HG03378 (cell line): ENCODE measurements around the gene P2RY6.
"Not testable (repeated sequence)": the region's sequence is repeated elsewhere in the genome, so short reads cannot be mapped to it uniquely, and the experiment has no call there.

Experiments
- ATAC-seq: cut with Tn5 transposase; IDR thresholded peaks from one replicate; pipeline ENCODE4 v1.9.1; 2021; ENCODE audit warnings: mild to moderate bottlenecking, moderate library complexity; ENCODE audit not compliant: unreplicated experiment

Gene P2RY6

DNA sequence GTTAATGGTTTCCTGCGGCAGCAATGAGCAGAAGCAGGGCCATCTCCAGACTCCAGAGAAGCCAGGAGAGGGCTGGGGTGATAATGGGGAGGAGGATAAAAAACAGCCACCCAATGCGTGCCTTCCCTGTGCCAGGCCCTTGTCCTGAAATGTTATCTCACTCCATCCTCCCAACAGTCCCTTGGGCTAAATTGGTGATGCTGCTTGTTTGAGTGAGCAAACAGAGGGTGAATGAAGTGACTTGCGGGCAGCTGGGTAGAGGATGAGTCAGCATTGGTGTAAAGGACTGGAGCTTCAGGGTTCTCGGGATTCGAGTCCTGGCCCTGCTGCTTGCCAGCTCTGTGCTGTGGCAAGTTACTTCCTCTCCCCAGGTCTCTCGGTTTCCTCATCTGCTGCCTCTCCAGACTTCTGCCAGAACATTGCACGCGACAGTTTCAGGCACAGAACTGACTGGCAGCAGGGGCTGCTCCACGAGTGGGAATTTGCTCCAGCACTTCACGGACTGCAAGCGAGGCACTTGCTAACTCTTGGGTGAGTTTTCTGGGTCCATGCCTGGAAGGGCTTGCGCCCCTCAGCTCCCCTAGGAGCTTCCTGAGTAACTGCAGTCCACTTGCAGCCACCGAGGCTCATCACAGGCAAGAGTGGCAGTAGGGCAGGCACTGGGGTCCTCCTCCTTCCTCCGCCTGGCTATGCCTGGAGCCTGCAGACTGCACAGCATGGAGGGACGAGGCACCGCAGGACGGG, at the start of gene P2RY6:
Gene P2RY6 (plus strand): TSS at position 403 of the 744 bp plus-strand sequence. CDS start 24,181 bp downstream, outside the sequence.
- no peak for ATAC-seq

DNA sequence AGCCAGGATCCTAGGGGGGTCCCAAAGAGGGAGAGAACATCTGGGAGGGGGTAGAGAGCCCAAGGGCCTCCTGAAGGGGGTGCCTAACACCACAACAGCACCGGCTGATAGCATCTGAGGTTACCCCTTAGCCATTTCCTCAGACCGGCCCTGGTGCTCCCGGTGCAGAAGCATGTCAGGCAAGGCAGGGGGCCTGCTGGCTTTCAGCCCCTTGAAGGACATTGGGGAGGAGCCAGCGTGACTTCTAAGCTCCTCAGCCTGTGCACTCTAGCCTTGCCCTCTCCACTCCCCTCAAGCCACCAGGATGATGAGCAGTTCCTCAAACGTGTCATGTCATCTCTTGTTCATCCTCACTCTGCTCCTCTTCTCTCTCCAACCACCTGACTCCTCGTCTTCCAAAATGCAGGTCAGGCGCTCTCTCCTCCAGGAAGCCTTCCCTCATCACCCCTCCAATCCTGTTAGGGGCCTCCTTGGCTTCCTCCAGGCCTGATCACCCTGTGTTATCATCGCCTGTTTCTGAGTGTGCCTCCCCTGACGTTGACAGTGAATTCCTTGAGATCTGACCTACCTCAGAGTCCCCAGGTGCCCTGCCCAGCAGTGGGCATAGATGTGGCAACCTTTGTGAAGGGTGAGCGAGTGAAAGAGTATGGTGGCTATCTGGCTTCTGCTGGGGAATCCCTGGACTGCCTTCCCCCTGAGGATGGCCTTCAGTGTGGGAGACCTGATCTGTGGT, 48.0 kb upstream of the P2RY6 start:
- no peak for ATAC-seq

GRCh38 chr11:73225001-73225686, 47.0 kb upstream of the P2RY6 start:
- ATAC-seq = no peak

DNA sequence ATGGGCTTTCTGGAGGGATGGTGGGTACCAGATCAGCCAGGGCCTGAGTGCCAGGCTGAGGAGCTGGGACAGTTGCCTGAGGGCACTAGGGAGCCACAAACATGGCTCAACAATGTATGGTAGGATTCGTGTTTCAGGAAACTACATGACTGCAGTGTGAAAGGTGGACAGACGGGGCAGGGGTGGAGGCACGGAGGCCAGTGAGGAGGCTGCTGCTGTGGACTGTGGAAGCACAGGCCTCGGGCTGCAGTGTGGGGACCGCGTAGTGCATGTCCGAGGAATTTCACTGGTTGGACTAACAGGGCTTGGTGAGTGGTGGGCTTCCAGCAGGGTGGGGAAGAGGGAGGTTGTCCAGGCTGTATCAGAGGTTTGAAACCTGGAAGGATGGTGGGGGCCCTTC, 46.3 kb upstream of the P2RY6 start:
- ATAC-seq = no peak

GRCh38 chr11:73226297-73227006, 45.7 kb upstream of the P2RY6 start:
- no peak for ATAC-seq

GRCh38 chr11:73227571-73228211, 44.4 kb upstream of the P2RY6 start:
- ATAC-seq = no peak

DNA sequence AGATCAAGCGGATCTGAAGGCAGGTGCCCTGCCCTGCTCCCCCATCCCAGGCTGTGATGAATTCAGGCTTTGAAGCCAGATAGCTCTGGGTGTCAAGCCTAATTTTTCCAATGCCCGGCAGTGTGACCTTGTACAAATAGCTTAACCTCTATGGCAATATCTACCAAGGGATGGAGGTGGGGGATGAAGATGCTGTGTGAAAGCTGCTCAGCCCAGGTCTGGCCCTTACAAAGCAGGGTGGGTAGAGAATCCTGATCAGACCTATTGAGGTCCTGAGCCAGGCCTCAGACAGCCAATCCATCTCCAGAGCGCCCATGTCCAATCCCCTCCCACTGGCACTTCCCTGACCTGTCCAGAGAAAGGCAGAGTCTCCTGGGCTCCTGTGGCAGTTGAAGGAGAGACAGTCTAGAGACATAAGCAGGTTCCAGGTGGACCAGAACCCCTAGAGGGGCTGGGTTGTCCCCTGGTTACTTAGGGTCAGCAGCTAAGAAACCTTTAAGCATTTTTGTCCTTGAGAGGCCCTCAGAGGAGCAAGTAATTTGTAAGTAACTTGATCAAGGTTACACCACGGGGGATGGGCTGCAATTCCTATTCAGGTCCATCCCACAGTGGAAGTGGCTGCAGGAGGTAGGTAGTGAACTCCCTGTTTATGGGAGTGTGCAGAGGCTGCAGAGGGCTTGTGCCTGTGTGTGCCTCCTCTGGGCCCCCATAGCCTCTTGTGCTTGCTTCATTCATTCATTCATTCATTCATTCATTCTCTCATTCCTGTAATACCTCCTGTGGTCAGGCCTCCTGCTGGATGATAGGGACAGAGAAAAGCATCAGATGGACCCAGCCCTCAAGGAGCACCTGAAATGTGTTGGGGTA, 43.6 kb upstream of the P2RY6 start:
- no peak for ATAC-seq

DNA sequence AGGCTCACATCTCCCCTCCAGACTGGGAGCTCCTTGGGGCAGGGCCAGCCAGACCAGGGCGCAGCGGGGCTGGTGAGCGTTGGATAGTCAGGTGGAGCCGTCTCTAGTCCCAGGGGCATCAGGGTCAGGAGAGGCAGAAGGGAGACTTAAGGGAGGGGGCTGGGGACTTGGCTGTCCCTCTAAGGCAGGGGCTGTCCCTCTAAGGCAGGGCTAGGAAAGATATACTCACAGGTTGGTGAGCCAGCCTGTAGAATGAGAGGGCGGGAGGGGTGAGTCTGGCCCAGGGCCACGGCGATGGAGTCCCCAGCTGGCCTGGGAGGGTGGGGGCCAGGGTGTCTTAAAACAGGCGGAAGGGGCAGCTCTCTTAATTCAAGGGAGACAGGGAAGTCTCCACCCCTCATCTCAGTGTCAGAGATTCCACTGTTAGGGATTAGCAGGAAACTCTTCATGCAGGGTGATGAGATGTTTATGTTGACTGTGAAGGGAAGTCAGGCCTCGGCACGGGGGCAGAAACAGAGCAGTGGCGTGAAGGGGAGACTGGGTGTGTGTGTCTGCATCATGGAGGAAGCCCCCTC, 42.7 kb upstream of the P2RY6 start:
- ATAC-seq = no peak

- no peak for ATAC-seq
These were observed 42.0 kb upstream of the P2RY6 start for GRCh38 chr11:73229896-73230875.

DNA sequence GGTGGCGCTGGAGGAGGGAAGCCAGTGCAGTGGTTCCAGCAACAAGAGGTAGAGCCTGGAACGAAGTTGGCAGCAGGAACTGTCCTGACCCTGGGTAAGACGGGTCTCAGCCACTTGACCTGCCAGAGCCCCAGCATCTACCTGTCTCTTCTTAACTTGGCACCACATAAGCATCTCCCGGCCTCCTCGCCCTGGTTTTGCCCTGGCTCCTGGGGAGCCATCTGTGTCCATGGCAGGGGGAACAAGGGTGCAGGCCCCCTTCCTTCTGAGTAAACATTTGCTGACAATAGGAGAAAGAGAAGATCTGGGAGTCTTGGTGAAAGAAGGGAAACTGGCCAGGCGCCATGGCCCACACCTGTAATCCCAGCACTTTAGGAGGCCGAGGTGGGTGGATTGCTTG, 41.2 kb upstream of the P2RY6 start:
- no peak for ATAC-seq

DNA sequence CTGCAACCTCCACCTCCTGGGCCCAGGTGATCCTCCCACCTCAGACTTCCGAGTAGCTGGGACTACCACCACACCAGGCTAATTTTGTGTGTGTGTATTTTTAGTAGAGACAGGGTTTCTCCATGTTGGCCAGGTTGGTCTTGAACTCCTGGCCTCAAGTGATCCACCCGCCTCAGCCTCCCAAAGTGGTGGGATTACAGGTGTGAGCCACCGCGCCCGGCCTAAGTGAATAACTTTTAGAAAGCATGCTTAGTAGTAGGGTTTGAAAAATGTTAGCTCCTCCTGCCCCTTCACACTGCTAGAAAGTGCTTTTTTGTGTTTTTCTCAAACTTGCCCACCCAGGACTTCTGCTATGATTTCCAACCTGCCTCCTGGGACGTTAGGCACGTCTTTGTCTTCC, 39.7 kb upstream of the P2RY6 start:
- ATAC-seq = not testable (repeated sequence)

GRCh38 chr11:73233211-73233610, 38.9 kb upstream of the P2RY6 start:
- no peak for ATAC-seq

DNA sequence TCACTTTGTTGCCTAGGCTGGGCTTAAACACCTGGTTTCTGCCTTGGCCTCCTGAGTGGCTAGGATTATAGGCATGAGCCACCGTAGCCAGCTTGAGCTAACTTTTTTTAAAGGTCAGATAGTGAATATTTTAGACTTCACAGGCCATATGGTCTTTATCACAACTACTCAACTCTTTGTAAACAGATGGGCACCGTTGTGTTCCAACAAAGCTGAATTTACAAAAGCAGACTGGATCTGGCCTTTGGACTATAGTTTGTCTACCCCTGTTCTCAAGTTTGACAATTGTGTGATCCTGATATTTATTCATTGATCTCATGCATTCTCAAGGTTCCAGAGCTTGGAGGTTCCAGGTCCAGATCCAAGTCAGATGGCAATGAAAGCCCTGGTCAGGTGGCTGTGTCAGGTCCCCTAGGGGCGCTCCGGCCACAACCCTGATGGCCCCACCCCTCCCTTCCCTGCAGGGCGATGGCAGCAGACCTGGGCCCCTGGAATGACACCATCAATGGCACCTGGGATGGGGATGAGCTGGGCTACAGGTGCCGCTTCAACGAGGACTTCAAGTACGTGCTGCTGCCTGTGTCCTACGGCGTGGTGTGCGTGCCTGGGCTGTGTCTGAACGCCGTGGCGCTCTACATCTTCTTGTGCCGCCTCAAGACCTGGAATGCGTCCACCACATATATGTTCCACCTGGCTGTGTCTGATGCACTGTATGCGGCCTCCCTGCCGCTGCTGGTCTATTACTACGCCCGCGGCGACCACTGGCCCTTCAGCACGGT, 38.3 kb upstream of the P2RY6 start:
- ATAC-seq = no peak

GRCh38 chr11:73234471-73235181, 37.5 kb upstream of the P2RY6 start:
- no peak for ATAC-seq

DNA sequence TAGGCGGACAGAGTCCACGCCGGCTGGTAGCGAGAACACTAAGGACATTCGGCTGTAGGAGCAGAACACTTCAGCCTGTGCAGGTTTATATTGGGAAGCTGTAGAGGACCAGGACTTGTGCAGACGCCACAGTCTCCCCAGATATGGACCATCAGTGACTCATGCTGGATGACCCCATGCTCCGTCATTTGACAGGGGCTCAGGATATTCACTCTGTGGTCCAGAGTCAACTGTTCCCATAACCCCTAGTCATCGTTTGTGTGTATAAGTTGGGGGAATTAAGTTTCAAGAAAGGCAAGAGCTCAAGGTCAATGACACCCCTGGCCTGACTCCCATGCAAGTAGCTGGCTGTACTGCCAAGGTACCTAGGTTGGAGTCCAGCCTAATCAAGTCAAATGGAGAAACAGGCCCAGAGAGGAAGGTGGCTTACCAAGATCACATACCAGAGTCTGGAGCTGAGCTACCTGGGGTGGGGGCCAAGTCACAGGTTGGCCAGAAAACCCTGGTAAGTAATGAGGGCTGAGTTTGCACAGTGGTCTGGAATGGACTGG, 36.8 kb upstream of the P2RY6 start:
- ATAC-seq = no peak

GRCh38 chr11:73236205-73236765, 35.9 kb upstream of the P2RY6 start:
- no peak for ATAC-seq
